HFFc6 (cell line): ENCODE data around the gene SRGAP1. TPM values are rescaled to one million over a fixed set of nuclear protein-coding genes. Genes with fewer than 3 reads are reported as not detected.
"Not testable (repeated sequence)": the region's sequence is repeated elsewhere in the genome, so short reads cannot be mapped to it uniquely, and the experiment has no call there.

Source experiments
- DNase-seq: peaks from one replicate; pipeline ENCODE4 v3.0.0-alpha.2; 2018
- H3K27ac Mint-ChIP-seq: 2 replicates; pipeline ENCODE4 v1.8.0; 2020; ENCODE audit warnings: mild to moderate bottlenecking, mixed read lengths
- H3K27me3 Mint-ChIP-seq: 2 replicates; pipeline ENCODE4 v1.8.0; 2021; ENCODE audit warnings: mild to moderate bottlenecking, moderate library complexity, mixed read lengths; ENCODE audit not compliant: insufficient read depth
- H3K36me3 Mint-ChIP-seq: 2 replicates; pipeline ENCODE4 v1.8.0; 2021; ENCODE audit warnings: low read depth, mixed read lengths
- H3K4me1 Mint-ChIP-seq: 2 replicates; pipeline ENCODE4 v1.8.0; 2020; ENCODE audit warnings: low read depth, mixed read lengths
- H3K4me3 Mint-ChIP-seq: 2 replicates; pipeline ENCODE4 v1.8.0; 2020; ENCODE audit warnings: mild to moderate bottlenecking, moderate library complexity, mixed read lengths
- H3K9me3 Mint-ChIP-seq: 2 replicates; pipeline ENCODE4 v1.8.0; 2020; ENCODE audit warnings: mild to moderate bottlenecking, mixed read lengths
- CTCF ChIP-seq: fragments of 200-600 bp; sonication (generic); IDR thresholded peaks from 2 replicates; pipeline ENCODE4 v1.5.0; 2021; ENCODE audit warnings: antibody characterized with exemption, mild to moderate bottlenecking
- total RNA-seq, 6 experiments: library from RNA; stranded (reverse); fragmentation: NEBNext Ultra II Directional; extraction: Animal tissue kit (Norgen Biotek cat#: 25700); gene quantifications; 2 replicates in 1 of 6; 3 replicates in 5 of 6; pipeline ENCODE4 v1.2.3, GENCODE V29; 2021

Gene SRGAP1
- total RNA-seq, 6 experiments from 2014 or later, result 35.7 to 45.8 (median 40.9) TPM

GRCh38 chr12:64109706-64110105 lies 265.2 kb downstream of the SRGAP1 start:
- H3K4me1 Mint-ChIP-seq, result peaks cover 47% of the 10 kb centered on the region

GRCh38 chr12:64110864-64111263 lies 266.4 kb downstream of the SRGAP1 start:
- no peak for TF ChIP-seq CTCF
- Mint-ChIP-seq H3K36me3 (peaks cover 77% of the 10 kb centered on the region), H3K4me3 (no peak overlapping the region), H3K27ac (0 out of 2 replicates have a peak overlapping the region, but pooled peaks have one; percentile 4), H3K9me3 (no peaks in the 10 kb centered on the region), H3K27me3 (peaks cover 2% of the 10 kb centered on the region), H3K4me1 (peaks cover 42% of the 10 kb centered on the region)
- no peak for DNase-seq

More at GRCh38 chr12:64109706-64110105, 265.2 kb downstream of the SRGAP1 start:
- H3K4me3 Mint-ChIP-seq, result no peak overlapping the region
- H3K27ac Mint-ChIP-seq, result no peak overlapping the region
- no peaks in the 10 kb centered on the region for H3K9me3 Mint-ChIP-seq
- DNase-seq, result no peak
- H3K36me3 Mint-ChIP-seq, result peaks cover 72% of the 10 kb centered on the region
- H3K27me3 Mint-ChIP-seq, result no peaks in the 10 kb centered on the region; the same call in 1 of the 2 replicates
- no peak for TF ChIP-seq CTCF

DNA sequence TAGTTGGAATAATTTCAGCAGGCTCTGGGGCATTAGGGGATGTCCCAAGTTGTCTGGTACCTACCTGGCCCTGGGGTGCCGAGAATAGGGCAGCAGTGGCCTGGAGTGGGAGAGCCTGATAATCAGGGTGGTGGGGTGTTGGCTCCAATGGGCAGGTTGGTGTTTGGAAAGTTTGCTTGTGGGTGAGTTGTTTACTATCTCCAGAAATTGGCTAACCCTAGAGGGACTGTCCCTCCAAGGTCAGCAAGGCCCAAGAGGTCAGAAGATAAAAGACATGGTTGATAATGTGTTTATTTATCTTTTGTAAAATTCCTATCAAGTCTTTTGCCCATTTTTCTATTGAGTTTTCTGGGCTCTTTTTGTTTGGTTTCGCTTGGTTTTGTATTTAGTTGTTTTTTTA lies 272.5 kb downstream of the SRGAP1 start:
- DNase-seq, result no peak
- no peak for TF ChIP-seq CTCF
- Mint-ChIP-seq H3K4me1 (peaks cover 30% of the 10 kb centered on the region), H3K27ac (no peak overlapping the region; the same call in 1 of the 2 replicates), H3K9me3 (no peaks in the 10 kb centered on the region), H3K4me3 (no peak overlapping the region), H3K36me3 (peaks cover 64% of the 10 kb centered on the region), H3K27me3 (peaks cover 2% of the 10 kb centered on the region; the same call in 1 of the 2 replicates)

GRCh38 chr12:64120568-64120967 lies 276.1 kb downstream of the SRGAP1 start:
- H3K4me1 Mint-ChIP-seq, result peaks cover 32% of the 10 kb centered on the region
- no peak overlapping the region for H3K4me3 Mint-ChIP-seq
- H3K27me3 Mint-ChIP-seq, result peaks cover 2% of the 10 kb centered on the region; the same call in 1 of the 2 replicates
- peak overlapping the region; percentile 40; the same call in 1 of the 2 replicates for H3K27ac Mint-ChIP-seq
- H3K9me3 Mint-ChIP-seq, result no peaks in the 10 kb centered on the region
- DNase-seq, result peak; percentile 33
- no peak for TF ChIP-seq CTCF
- H3K36me3 Mint-ChIP-seq, result peaks cover 53% of the 10 kb centered on the region

- H3K4me1 Mint-ChIP-seq, result peaks cover 32% of the 10 kb centered on the region
- H3K27me3 Mint-ChIP-seq, H3K4me3 Mint-ChIP-seq, DNase-seq, H3K9me3 Mint-ChIP-seq, H3K27ac Mint-ChIP-seq: not testable (repeated sequence)
- H3K36me3 Mint-ChIP-seq, result peaks cover 53% of the 10 kb centered on the region
Measured at GRCh38 chr12:64121086-64121485, 276.6 kb downstream of the SRGAP1 start.

DNA sequence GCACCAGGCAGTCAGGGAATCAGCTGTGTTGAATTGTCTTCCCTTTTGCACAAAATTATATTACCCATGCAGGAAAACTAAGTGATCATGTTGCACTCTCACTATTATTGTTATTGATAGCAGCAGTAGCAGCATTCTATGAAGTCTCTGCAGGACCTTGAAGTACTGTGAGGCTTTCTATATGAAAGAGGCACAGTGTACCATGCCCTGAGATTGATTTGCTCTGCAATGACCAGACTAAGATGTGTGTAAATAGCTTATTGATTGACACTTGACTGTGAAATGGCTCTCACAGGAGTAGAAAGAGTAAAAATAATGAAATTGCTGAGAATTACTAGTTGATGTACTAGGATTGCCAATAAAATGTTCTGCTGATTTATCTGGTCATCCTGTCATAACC lies 277.7 kb downstream of the SRGAP1 start:
- Mint-ChIP-seq H3K4me1 (peaks cover 32% of the 10 kb centered on the region), H3K4me3 (no peak overlapping the region), H3K27me3 (no peaks in the 10 kb centered on the region), H3K9me3 (no peaks in the 10 kb centered on the region), H3K36me3 (peaks cover 50% of the 10 kb centered on the region), H3K27ac (no peak overlapping the region)
- TF ChIP-seq CTCF, result no peak
- no peak for DNase-seq
